Astrocyte of the cerebellum (primary cell): Measurements from ENCODE around the gene LHFPL2.
"Not testable (repeated sequence)": the region's sequence is repeated elsewhere in the genome, so short reads cannot be mapped to it uniquely, and the experiment has no call there.

Source experiments
- DNase-seq: peaks from one replicate; pipeline ENCODE4 v3.0.0-alpha.2; 2011; ENCODE audit warnings: low read depth
- H3K4me3 ChIP-seq: 2 replicates; pipeline ENCODE4 v1.5.1; 2011; ENCODE audit warnings: mild to moderate bottlenecking, low read depth, low read length, moderate library complexity
- in situ Hi-C: cut with HindIII; loops from 2 replicates; pipeline ENCODE4 v1.10.0; 2017; ENCODE audit warnings: low sequenced_read_pairs
- TF ChIP-seq, protein P1 (sequence below): IDR thresholded peaks from 2 replicates; pipeline ENCODE4 v1.5.1; 2012; ENCODE audit warnings: low read length, low read depth, moderate library complexity, mild to moderate bottlenecking; ENCODE audit errors: missing control alignments

LHFPL2 gene

DNA sequence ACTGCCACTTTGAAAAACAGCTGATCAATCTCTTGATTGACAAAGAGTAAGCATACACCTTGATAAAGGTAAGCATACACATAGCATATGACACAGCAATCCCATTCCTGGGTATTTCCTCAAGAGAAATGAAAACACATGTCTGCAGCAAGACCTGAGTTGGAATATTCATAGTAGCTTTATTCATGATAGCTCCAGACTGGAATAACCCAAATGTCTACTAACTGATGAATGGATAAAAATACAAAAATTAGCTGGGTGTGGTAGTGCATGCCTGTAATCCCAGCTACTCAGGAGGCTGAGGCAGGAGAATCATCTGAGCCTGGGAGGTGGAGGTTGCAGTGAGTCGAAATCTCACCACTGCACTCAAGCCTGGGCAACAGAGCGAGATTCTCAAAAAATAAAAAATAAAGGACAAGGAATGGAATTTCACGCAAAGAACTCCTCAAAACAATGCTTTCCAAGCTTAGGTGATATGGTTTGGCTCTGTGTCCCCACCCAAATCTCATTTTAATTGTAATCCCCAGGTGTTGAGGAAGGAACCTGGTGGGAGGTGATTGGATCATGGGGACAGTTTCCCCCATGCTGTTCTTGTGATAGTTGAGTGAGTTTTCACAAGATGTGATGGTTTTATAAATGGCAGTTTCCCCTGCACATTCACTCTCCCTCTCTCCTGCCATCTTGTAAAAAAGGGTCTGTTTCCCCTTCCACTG is 41.1 kb upstream of the LHFPL2 start:
- H3K4me3 ChIP-seq = no peak overlapping the region
- no peak for DNase-seq
- TF ChIP-seq, protein P1, sequence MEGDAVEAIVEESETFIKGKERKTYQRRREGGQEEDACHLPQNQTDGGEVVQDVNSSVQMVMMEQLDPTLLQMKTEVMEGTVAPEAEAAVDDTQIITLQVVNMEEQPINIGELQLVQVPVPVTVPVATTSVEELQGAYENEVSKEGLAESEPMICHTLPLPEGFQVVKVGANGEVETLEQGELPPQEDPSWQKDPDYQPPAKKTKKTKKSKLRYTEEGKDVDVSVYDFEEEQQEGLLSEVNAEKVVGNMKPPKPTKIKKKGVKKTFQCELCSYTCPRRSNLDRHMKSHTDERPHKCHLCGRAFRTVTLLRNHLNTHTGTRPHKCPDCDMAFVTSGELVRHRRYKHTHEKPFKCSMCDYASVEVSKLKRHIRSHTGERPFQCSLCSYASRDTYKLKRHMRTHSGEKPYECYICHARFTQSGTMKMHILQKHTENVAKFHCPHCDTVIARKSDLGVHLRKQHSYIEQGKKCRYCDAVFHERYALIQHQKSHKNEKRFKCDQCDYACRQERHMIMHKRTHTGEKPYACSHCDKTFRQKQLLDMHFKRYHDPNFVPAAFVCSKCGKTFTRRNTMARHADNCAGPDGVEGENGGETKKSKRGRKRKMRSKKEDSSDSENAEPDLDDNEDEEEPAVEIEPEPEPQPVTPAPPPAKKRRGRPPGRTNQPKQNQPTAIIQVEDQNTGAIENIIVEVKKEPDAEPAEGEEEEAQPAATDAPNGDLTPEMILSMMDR = no peak
- in situ Hi-C loops = no loop called here

GRCh38 chr5:78687514-78687913 is 38.9 kb upstream of the LHFPL2 start:
- in situ Hi-C loops, H3K4me3 ChIP-seq, DNase-seq: not testable (repeated sequence)

- DNase-seq, H3K4me3 ChIP-seq, in situ Hi-C loops: not testable (repeated sequence)
These were observed 35.3 kb upstream of the LHFPL2 start for GRCh38 chr5:78683905-78684304.

GRCh38 chr5:78679905-78680304 is 31.3 kb upstream of the LHFPL2 start:
- TF ChIP-seq, protein P1 = no peak
- no peak overlapping the region for H3K4me3 ChIP-seq
- DNase-seq = no peak
- in situ Hi-C loops = no loop called here

- in situ Hi-C loops = no loop called here
- H3K4me3 ChIP-seq = no peak overlapping the region
- TF ChIP-seq, protein P1 = peak; percentile 14
- DNase-seq = peak; percentile 92
These were observed 29.5 kb upstream of the LHFPL2 start for GRCh38 chr5:78677777-78678668.

GRCh38 chr5:78675956-78676730 is 27.6 kb upstream of the LHFPL2 start:
- DNase-seq = no peak
- no peak overlapping the region for H3K4me3 ChIP-seq
- in situ Hi-C loops = no loop called here
- TF ChIP-seq, protein P1 = no peak

GRCh38 chr5:78673827-78674226 is 25.3 kb upstream of the LHFPL2 start:
- H3K4me3 ChIP-seq, in situ Hi-C loops, DNase-seq: not testable (repeated sequence)
